HG02678 (cell line): Measurements from ENCODE around the gene RPL39.
"Not testable (repeated sequence)": the region's sequence is repeated elsewhere in the genome, so short reads cannot be mapped to it uniquely, and the experiment has no call there.

Experiments
- ATAC-seq: cut with Tn5 transposase; IDR thresholded peaks from one replicate; pipeline ENCODE4 v1.9.1; 2021; ENCODE audit warnings: mild to moderate bottlenecking, moderate library complexity; ENCODE audit not compliant: unreplicated experiment

RPL39 gene

DNA sequence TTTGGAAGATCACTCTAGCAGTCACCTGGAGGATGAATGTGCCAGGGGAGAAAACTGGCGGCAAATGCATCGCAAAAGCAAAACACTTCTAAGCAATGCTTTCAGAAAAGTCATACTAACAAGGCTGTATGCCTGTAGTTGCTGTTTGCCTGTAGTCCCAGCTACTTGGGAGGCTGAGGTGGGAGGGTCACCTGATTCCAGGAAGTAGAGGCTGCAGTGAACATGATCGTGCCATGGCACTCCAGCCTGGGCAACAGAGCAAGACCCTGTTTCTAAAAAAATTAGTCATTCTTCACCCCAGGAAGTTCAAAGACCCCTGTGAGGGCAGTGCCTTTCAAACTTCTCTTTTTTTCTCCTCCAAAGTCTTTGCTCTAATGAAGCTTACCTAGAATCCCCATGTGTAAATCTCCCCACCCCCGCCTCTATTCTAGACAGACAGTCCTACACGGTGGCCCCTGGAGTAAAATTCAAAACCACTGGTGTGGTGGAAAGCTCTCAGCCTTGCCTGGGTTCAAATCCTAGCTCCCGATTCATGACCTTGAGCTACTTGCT lies 27.5 kb downstream of the RPL39 start:
- ATAC-seq: no peak

DNA sequence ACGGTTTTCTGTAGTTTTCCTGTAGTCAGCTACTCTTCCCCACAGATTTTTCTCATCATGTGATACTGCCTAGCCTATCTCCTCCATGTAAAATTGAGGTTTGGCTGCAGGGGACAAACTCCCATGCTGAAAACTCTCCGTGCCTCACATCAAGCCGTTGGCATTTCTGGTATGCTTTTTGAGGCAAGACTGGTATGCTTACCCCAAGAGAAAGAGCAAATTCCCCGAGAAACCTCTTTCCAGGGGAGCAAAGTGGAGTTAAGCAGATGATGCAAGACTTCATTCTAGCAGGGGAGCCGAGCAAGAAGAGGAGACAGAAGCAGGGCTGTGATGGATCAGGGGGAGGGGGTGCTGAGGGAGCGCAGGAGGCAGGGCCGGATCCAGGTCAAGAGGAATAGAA lies 28.2 kb downstream of the RPL39 start:
- no peak for ATAC-seq

DNA sequence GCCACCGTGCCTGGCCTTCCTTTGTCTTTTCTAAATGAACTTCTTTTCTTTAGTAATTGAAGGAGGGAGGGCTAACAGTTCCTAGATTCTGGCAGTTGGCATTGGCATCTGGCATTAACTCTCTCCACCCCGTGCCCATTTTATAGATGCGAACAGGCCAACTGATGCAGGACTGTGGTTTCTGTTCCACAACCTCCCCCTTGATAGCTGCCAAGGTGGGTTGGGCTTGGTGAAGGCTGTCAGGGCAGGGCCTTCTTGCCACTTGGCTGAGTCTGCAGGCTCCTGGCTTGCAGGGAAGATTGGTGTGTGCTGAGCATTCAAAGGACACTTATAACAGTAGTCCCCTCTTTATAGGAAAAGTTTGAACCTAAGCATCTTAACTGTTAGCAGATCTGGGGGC lies 28.7 kb downstream of the RPL39 start:
- no peak for ATAC-seq

DNA sequence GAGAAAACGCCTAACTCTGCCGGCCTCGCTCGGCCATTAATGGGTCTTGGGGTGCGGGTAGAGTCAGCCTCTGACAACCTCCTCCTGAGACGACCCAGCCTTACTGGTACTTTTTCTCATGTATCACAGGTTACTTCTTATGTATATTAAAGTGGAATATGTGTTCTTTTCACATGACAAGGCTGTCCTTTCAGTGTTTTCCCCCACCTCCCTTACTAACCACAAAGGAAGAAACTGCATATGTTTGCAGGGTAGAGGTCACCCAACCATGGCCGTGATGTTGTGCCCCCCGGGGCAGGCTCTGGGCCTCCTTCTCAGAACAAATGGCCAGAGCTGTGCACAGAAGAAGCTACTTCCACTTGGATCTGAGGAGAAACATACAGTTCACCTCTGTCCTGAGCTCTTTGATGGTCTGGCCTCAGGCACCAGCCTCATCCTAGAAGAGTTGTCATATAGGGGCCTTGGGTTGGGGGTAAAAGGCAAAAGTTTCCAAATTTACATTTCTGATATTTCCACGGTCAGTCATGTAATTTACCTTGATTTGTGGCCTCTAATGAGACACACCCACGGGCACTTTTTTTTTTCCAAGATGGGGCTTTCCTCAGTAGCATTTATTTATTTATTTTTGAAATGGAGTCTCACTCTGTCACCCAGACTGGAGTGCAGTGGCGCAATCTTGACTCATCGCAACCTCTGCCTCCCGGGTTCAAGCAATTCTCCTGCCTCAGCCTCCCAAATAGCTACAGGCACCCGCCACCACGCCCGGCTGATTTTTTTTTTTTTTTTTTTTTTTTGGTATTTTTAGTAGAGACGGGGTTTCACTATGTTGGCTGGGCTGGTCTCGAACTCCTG lies 31.2 kb downstream of the RPL39 start:
- ATAC-seq: no peak

DNA sequence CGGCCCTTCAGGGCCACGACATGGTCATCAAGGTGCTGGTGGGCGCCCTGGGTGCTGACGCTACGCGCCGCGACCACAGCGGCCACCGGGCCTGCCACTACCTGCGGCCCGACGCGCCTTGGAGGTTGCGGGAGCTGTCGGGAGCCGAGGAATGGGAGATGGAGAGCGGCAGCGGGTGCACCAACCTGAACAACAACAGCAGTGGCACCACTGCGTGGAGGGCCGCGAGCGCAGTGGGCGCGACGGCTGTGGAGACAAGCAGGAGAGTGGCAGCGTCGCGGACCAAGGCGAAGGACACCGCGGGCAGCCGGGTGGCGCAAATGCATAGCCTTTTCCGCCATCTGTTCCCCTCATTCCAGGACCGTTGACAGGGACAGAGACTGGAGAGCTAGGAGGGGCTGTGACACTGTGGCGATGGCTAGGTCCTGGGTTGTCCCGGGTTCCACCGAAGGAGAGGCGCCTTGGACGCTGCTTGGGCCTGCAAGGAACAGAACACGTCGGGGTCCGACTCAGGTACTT lies 32.1 kb downstream of the RPL39 start:
- no peak for ATAC-seq

DNA sequence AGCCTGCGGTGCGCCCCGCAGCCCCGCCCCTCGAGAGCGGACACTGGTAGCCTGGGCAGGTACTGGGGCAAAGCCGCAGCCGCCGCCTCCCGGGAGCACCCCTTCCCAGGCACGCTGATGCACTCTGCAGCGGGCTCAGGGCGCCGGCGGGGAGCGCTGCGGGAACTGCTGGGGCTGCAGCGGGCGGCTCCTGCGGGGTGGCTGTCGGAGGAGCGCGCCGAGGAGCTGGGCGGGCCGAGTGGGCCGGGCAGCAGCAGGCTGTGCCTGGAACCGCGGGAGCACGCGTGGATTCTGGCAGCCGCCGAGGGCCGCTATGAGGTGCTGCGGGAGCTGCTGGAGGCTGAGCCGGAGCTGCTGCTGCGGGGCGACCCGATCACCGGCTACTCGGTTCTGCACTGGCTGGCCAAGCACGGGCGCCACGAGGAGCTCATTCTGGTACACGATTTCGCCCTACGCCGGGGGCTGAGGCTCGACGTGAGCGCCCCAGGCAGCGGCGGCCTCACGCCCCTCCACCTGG lies 32.6 kb downstream of the RPL39 start:
- ATAC-seq: no peak

DNA sequence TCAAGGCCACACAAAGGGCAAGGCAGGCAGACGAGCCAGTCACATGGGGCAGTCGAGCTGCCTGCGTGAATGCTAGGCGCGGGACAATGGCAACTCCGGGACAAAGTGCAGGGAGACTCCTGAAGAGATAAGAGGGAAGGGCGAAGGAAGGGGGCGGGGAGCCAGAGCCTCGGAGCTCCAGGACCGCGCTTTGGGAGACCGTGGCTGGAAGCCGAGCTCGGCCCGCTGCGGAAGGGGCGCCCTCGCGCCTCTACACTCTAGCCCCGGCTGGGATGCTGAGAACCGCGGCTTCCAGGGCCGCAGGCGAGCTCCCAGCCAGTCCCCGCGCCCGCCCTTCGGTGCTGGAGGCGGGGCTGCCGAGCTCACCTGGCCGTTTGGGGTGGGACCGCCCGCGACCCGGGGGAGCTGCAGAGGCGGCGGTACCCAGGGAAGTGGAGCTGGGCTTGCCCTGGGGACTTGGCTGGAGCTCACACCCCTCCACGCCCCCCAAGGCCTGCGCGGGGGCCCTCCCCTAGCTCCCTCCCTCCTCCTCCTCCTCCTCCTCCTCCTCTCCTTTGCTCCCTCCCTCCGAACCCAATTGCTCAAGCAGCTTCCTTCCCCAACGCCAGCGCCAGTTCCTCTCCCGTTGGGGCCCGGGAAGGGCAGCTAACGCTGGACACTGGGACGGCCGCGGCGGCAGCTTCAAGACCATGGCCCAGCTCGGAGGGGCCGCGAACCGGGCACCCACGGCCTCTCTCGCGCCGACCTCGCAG lies 33.3 kb downstream of the RPL39 start, which contains the start of gene SOWAHD:
Gene SOWAHD (plus strand): TSS at position 610 of the 752 bp plus-strand sequence. CDS start 80 bp downstream, at position 690.
- ATAC-seq: no peak

DNA sequence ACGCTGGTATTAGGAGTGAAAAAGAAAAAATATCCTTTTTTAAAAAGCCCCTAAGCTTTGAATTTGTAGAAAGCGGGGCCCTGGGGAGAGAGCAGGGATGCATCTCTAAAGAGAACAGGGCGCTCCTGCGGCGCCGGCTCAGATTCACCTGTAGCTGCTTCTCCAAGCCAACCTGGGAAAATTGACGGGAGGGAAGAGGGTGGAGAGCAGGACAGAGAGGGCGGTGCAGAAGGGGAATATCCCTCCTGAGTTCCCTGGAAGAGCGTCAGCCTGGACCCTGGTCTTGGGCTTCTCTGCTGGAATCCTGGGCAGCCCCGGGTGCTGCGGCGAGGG lies 33.8 kb downstream of the RPL39 start:
- ATAC-seq: no peak

DNA sequence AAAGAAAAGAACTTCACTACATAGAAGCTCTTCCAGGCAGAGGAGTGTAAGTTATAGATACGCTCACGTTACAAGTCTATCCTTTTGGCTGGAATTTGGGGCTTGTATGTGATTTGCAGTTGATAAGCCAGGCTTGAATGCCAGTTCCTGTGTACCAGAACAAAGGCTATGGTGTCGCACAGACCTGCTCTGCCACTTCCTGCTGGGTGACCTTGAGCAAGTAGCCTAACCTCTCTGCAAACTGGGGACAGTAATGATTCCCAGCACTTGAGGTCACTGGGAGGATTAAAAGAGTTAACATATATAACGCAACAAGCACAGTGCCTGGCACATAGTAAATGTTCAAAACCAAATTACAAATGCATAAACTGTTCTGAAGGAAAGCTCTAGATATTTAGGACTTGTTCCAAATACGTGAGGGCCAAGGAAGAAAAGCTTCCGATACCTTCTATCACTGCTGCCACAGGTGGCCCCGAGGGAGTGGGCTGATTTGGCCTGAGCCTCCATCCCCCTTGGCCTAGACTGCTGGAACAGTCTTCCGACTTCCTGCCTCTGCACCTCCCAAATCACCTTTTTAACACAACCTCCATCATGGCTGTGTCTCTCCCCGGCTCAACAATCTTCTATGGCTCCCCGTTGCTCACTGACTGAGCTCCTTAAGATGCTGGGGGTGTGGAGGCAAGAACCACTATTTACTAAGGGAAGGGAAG lies 34.3 kb downstream of the RPL39 start:
- no peak for ATAC-seq

DNA sequence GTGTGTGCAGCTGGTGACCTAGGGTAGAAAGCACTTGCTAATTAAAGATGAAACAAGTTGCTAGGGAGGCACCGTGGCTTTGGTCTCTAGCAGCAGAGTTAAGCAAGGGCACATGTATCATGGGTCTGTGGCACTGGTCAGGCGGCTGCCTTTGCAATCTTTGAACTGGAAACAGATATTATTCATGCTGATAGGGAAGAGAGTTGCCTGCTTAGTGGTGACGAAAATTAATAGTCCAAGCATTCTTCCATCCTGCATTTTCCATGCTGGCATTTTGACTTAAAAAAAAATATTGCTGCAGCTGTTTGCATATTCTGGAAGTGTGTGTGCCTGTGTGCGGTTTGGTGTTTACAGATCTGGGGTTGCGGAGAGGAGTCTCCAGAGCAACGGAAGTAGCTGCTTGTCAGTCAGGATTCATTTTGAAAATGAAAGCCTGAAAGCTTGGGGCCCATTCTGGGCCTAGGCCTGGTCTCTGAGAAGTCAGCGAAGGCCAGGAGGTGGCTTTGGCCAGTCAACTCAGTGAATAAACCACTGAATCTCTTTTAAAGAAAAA lies 35.4 kb downstream of the RPL39 start:
- ATAC-seq: peak; percentile 70

DNA sequence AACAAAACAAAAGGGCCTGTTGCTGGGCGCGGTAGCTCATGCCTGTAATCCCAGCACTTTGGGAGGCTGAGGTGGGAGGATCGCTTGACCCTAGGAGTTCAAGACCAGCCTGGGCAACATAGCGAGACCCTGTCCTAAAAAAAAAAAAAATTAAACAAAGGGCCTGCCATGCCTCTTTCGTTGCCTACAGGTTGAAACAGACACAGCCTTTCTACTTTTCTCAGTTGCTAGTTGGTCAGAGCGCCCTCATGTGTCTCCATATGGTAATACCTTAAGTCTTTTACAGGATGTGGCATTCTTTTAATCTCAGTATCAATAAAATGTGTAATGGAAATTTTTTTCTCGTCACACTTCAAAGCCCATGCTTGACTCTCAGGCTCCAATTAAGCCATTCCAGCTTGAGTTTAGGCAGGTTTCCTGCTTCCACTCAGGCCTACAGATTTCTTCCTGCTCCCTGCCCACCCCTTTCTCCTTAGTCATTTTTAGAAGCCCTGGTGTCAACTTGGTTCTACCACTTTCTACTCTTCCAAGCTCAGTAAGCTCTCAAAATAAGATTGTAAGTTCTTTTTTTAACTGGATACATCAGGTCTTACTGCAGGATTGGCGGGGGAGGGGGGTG lies 37.7 kb downstream of the RPL39 start:
- ATAC-seq: no peak

DNA sequence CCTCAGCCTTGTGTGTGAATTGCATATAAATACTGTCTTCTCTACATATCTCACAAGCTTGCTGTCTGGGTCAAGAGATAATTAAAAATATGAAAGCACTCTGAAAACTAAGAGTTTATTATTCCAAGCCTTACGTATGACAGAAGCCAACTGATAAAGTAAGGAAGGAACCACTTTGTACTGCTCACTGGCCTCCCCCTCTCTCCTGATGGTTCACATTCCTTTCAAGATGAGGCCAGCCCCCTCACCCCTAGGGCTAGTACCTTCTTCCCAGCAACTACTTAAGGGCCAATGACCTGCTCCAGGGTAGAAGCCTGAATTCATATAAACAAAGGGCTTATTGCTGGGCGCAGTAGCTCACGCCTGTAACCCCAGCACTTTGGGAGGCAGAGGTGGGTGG lies 38.4 kb downstream of the RPL39 start:
- no peak for ATAC-seq

DNA sequence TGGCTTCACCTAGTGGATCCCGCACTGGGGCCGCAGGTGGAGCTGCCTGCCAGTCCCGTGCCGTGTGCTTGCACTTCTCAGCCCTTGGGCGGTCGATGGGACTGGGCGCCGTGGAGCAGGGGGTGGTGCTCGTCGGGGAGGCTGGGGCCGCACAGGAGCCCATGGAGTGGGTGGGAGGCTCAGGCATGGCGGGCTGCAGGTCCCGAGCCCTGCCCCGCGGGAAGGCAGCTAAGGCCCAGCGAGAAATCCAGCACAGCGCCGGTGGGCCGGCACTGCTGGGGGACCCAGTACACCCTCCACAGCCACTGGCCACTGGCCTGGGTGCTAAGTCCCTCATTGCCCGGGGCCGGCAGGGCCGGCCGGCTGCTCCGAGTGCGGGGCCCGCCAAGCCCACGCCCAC lies 40.7 kb downstream of the RPL39 start:
- not testable (repeated sequence) for ATAC-seq

DNA sequence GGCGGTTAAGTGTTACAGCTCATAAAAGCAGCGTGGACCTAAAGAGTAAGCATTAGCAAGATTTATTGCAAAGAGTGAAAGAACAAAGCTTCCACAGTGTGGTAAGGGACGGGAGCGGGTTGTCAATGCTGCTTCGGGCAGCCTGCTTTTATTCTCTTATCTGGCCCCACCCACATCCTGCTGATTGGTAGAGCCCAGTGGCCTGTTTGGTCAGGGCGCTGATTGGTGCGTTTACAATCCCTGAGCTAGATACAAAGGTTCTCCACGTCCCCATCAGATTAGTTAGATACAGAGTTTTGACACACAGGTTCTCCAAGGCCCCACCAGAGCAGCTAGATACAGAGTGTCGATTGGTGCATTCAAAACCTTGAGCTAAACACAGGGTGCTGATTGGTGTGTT lies 41.3 kb downstream of the RPL39 start:
- ATAC-seq: not testable (repeated sequence)

DNA sequence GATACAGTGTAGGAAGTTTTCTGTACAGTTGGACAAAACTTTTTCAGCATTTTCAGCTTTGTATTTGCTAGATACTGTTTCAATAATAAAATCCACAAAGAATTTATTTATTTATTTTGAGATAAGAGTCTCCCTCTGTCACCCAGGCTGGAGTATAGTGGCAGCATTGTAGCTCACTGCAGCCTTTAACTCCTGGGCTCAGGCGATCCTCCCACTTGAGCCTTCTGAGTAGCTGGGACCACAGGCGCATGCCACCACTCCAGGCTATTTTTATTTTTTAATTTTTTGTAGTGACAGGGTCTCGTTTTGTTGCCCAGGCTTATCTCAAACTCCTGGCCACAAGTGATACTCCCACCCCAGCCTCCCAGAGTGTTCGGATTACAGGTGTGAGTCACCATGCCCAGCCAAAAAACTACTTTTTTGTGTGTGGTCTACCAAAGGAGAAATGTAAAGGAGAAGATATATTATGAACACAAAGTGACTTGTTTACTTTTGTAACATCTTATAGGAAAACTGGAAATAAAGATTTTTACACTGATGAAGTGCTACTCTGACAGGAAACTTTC lies 46.1 kb downstream of the RPL39 start:
- no peak for ATAC-seq

DNA sequence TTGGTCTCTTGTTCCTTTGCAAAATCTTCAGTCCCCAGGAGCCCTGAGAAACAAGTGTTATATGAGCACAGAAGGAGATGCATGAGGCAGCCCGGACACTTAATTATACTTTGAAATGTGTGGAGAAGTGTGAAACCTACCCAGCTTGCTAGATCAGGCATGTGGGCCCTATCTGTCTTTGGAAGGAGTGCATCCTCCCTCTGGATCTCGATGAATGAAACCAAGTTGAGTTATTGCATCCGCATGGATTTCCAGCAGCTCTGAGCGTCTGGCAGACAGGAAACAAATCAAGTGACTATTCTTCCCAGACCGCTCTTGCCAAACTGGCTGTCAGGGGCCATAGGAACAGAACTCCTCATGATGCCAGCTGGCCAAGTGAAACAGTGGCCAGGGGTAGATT lies 52.7 kb downstream of the RPL39 start:
- no peak for ATAC-seq
